Measurements from ENCODE around the gene ZSWIM8. TPM values are rescaled to one million over a fixed set of nuclear protein-coding genes. Genes with fewer than 3 reads are reported as not detected.
A peak's percentile ranks its signal among the peaks of the same experiment; 100 is the strongest.
"Not testable (repeated sequence)": the region's sequence is repeated elsewhere in the genome, so short reads cannot be mapped to it uniquely, and the experiment has no call there.

Gene ZSWIM8
- total RNA-seq = 125 TPM
- long read RNA-seq, partial matches to known transcripts = 35 of 52 reads
- long read RNA-seq, other reads (novel, unspliced or antisense) = 14 of 52 reads

DNA sequence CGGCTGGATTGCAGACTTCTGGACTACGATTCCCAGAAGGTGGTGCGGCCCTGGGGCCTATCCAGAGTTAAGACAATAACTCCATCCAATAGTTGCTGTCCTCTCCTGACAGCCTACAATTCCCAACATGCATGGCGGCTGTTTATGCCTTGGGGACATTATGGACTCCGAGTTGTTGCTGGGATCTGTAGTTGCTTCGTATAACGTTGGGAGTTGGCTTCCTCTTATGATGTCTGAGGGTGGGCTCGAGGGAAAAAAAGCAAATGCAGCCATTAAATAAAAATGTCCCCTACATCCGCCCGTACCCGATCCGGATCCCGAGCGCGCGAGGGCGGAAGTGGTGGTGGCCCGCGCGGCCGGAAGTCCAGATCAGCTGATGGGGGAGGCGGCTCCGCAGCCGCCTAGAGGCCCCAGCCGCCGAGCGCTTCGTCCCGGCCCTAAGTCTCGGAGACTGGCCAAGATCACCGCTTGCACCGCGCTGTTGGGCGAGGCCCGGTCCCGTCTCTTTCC lies at the start of gene ZSWIM8:
Gene ZSWIM8, plus strand, starts transcription at position 396 of the 510 bp plus-strand sequence. CDS start 273 bp downstream, outside the sequence.
- ATAC-seq = peak; percentile 93
- Histone ChIP-seq H3K4me1 (peaks cover 54% of the 10 kb centered on the region), H3K27me3 (ENCODE audit: low read depth) (no peaks in the 10 kb centered on the region), H3K9me3 (no peaks in the 10 kb centered on the region), H3K36me3 (peaks cover 28% of the 10 kb centered on the region), H3K4me3 (peak within 1 kb of the TSS; percentile 67), H3K27ac (peak within 1 kb of the TSS; percentile 90)
- TF ChIP-seq, protein P1, sequence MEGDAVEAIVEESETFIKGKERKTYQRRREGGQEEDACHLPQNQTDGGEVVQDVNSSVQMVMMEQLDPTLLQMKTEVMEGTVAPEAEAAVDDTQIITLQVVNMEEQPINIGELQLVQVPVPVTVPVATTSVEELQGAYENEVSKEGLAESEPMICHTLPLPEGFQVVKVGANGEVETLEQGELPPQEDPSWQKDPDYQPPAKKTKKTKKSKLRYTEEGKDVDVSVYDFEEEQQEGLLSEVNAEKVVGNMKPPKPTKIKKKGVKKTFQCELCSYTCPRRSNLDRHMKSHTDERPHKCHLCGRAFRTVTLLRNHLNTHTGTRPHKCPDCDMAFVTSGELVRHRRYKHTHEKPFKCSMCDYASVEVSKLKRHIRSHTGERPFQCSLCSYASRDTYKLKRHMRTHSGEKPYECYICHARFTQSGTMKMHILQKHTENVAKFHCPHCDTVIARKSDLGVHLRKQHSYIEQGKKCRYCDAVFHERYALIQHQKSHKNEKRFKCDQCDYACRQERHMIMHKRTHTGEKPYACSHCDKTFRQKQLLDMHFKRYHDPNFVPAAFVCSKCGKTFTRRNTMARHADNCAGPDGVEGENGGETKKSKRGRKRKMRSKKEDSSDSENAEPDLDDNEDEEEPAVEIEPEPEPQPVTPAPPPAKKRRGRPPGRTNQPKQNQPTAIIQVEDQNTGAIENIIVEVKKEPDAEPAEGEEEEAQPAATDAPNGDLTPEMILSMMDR (IDR thresholded peaks at IDR 0.05) = peak; percentile 11
- DNase-seq = peak; percentile 92
- intact Hi-C loops (cut with DNase I) = no loop called here

DNA sequence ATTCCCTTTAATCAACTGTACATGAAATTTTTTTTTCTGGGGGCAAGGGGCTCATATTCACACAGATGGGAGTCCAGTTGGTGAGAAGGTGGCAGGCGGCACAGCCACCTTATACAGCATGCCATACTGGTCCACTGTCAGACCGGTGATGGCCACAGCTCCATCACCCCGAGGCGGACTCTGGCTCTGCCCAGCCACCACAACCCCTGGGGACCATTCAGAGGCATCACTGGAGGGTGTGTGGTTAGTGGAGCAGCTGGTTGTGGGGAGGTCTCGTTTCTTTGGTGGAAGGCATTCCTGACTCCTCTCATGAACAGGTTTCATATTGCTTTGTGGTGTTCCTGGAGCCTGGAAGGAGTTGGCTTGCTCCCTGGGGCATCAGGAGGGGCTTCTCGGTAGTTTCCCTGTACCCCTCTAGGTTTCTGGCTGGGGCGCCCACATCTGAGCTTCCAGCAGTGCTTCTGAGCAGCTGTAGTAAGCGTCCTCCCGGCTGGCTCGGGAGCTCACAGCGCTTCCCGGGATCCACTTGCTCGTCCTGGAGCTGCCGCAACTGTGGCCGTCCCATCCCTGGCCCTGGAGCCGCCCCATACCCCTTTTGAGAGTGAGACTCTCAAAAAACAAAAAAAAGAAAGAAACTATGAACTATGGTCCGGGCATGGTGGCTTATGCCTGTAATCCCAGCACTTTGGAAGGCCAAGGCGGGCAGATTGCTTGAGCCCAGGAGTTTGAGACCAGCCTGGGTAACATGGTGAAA lies 44.7 kb upstream of the ZSWIM8 start:
- H3K27ac ChIP-seq; DNase-seq; H3K27me3 ChIP-seq (ENCODE audit: low read depth); H3K4me3 ChIP-seq; H3K9me3 ChIP-seq; ATAC-seq; intact Hi-C loops (cut with DNase I): not testable (repeated sequence)
- Histone ChIP-seq H3K36me3 (peaks cover 27% of the 10 kb centered on the region), H3K4me1 (peaks cover 26% of the 10 kb centered on the region)

DNA sequence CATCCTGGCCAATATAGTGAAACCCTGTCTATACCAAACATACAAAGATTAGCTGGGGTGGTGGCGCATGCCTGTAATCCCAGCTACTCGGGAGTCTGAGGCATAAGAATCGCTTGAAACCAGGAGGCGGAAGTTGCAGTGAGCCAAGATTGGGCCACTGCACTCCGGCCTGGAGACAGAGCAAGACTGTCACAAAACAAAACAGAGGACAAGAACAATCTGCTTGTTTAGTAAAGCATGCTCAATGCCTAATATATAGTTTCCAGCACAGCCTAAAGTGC lies 43.0 kb upstream of the ZSWIM8 start:
- Histone ChIP-seq H3K4me1 (peaks cover 34% of the 10 kb centered on the region), H3K27me3 (ENCODE audit: low read depth) (no peaks in the 10 kb centered on the region), H3K27ac (peak overlapping the region; percentile 31), H3K4me3 (no peak overlapping the region), H3K9me3 (no peaks in the 10 kb centered on the region), H3K36me3 (peaks cover 34% of the 10 kb centered on the region)
- TF ChIP-seq, protein P1 (IDR thresholded peaks at IDR 0.05) = no peak
- no peak for DNase-seq
- ATAC-seq = no peak
- intact Hi-C loops (cut with DNase I) = no loop called here

GRCh38 chr10:73743327-73743904 lies 42.0 kb upstream of the ZSWIM8 start:
- ATAC-seq = no peak
- Histone ChIP-seq H3K36me3 (peaks cover 36% of the 10 kb centered on the region), H3K27me3 (ENCODE audit: low read depth) (no peaks in the 10 kb centered on the region), H3K4me1 (peaks cover 40% of the 10 kb centered on the region), H3K9me3 (no peaks in the 10 kb centered on the region), H3K4me3 (peak overlapping the region; percentile 77), H3K27ac (peak overlapping the region; percentile 95)
- TF ChIP-seq, protein P1 (IDR thresholded peaks at IDR 0.05) = no peak
- intact Hi-C loops (cut with DNase I) = no loop called here
- DNase-seq = no peak

DNA sequence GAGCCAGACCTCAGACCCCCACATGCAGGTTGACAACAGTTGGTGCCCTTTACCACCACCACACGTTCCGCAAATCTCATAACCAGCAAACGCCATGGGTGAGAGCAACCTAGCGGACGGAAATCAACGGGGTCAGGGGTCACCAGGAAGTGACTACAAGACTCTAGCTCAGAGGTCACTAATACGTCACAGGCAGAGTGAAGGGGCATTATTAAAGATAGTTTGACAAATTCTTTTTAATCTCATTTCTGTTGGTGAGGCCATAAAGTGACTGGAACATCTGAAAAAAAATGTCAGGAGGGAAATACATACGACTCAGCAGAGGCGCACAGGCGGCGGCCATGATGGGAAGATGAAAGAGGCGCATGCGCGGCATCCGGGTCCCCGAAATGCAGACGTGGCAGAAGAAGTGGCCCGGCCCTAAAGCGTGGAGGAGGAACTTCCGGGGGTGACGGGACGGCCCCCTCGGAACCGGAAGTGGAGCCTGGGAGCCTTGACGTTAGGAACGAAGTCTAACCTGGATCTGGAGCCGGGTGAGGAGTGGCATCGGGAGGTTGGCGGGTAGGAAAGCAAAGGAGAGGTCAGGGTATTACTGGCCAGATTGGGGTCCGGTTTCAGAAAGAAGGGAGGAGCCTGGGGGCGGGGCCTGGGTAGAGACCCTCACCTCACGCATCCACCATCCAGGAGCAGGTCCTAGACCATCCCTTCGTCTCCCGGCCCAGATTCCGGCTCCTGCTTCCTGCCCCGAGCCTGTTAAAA lies 41.3 kb upstream of the ZSWIM8 start, which contains the start of gene SEC24C:
Gene SEC24C, plus strand, starts transcription at position 468 of the 759 bp plus-strand sequence. CDS start 2,461 bp downstream, outside the sequence.
- H3K36me3 ChIP-seq = peaks cover 43% of the 10 kb centered on the region
- TF ChIP-seq, protein P1 (IDR thresholded peaks at IDR 0.05) = no peak
- ATAC-seq (peak; percentile 96 to 99), DNase-seq (peak; percentile 97)
- H3K4me3 ChIP-seq = peak within 1 kb of the TSS; percentile 77
- H3K27me3 ChIP-seq (ENCODE audit: low read depth) = no peaks in the 10 kb centered on the region
- peak within 1 kb of the TSS; percentile 95 for H3K27ac ChIP-seq
- intact Hi-C loops (cut with DNase I) = no loop called here
- peaks cover 46% of the 10 kb centered on the region for H3K4me1 ChIP-seq
- H3K9me3 ChIP-seq = no peaks in the 10 kb centered on the region

Data from lower lobe of right lung (tissue), 2 donors.